VCaP (cell line): ENCODE data around the gene NUAK1.

ENCODE experiments used
- H3K27ac ChIP-seq: fragments of 450-650 bp; 2 replicates; pipeline ENCODE4 v1.5.1; 2017
- TF ChIP-seq, protein P1 (sequence below): fragments of 450-650 bp; conservative IDR thresholded peaks from 2 replicates; pipeline ENCODE4 v1.5.1; 2017; ENCODE audit warnings: mild to moderate bottlenecking, moderate library complexity

Gene NUAK1

DNA sequence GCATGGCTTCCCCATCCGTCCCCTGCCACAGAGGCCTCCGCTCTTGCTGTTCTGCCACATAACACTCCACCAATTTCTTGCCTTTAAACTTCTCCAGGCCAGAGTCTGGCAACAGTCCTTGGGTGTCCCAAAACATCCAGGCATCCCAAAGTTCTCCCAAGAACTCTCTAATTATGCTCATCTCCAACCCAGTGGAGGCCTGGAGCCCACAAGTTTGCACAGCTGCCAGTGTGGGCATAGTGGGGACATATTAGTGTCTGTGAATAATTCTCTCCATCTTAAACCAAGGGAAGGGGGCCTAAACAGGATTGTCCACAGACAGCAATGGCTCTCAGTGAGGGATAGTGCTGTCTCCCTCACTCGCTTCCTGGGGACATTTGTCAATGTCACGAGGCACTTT lies 124.8 kb downstream of the NUAK1 start:
- no peak overlapping the region for H3K27ac ChIP-seq
- TF ChIP-seq, protein P1, sequence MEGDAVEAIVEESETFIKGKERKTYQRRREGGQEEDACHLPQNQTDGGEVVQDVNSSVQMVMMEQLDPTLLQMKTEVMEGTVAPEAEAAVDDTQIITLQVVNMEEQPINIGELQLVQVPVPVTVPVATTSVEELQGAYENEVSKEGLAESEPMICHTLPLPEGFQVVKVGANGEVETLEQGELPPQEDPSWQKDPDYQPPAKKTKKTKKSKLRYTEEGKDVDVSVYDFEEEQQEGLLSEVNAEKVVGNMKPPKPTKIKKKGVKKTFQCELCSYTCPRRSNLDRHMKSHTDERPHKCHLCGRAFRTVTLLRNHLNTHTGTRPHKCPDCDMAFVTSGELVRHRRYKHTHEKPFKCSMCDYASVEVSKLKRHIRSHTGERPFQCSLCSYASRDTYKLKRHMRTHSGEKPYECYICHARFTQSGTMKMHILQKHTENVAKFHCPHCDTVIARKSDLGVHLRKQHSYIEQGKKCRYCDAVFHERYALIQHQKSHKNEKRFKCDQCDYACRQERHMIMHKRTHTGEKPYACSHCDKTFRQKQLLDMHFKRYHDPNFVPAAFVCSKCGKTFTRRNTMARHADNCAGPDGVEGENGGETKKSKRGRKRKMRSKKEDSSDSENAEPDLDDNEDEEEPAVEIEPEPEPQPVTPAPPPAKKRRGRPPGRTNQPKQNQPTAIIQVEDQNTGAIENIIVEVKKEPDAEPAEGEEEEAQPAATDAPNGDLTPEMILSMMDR = no peak
